Lower leg skin (tissue), 4 donors: ENCODE results near the gene GATAD2B. TPM values are rescaled to one million over a fixed set of nuclear protein-coding genes. Genes with fewer than 3 reads are reported as not detected.

ENCODE experiments used
- DNase-seq, 2 donors: peaks; one replicate each; pipeline ENCODE4 v3.0.0-alpha.2; 2019; ENCODE audit warnings: low spot score in 2 of 2
- H3K4me3 ChIP-seq: fragments of 200-600 bp; sonication (generic); 2 replicates; pipeline ENCODE4 v1.5.1; 2017; ENCODE audit warnings: mild to moderate bottlenecking, low read depth; ENCODE audit not compliant: poor library complexity, severe bottlenecking
- POLR2A ChIP-seq, 2 donors: fragments of 450-650 bp; IDR thresholded peaks; one replicate each; pipeline ENCODE4 v1.6.1; 2016 to 2017; ENCODE audit warnings: antibody characterized with exemption in 2 of 2, mild to moderate bottlenecking in 1 of 2, moderate library complexity in 1 of 2
- WGBS, 2 donors: methylation state at CpG; one replicate each; pipeline ENCODE4 v1.1.5; 2018; 5-methylcytosine and 5-hydroxymethylcytosine counted together
- intact Hi-C: fragments of 100-400 bp; cut with DNase I; formaldehyde crosslinking; loops from one replicate; pipeline ENCODE4 v1.15.0; 2023; ENCODE audit warnings: low total_unique reads
- total RNA-seq, 4 donors: library from RNA; depleted of rRNA; stranded (reverse); fragments of >200 nt; gene quantifications; one replicate each; pipeline ENCODE4 v1.1.0, GENCODE V29; 2016
- TF ChIP-seq, protein P1 (sequence below), 3 donors: fragments of 450-650 bp; IDR thresholded peaks; one replicate each; pipeline ENCODE4 v1.5.1; 2016; ENCODE audit warnings: antibody characterized with exemption in 3 of 3, mild to moderate bottlenecking in 3 of 3, moderate library complexity in 2 of 3

GATAD2B gene
- total RNA-seq, 4 donors from 2014 or later: 24.1 to 49.3 (median 29.3) TPM

DNA sequence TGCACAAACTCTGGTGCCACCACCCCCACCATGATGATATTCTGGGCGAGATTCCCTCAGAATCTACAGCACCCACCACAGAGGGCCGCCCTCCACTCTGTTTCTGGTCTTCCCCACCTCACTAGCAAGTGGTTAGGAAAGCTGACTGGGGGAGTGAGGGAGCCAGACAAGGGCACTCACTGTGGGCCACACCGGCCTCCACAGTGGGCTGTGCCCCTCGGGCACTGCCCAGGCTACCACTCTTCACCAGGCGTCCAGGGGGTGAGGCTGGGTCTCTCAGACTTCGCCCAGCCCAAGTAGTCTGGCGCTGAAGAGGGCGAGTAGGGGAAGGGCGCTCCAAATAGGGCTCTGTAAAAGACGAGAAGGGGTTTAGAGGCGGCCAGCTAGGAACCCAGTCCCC lies 11.2 kb upstream of the GATAD2B start:
- no peak for DNase-seq
- 95 to 96% methylated on average over 11 of the region's 11 CpGs for WGBS, 2 donors
- H3K4me3 ChIP-seq: no peak overlapping the region
- TF ChIP-seq, protein P1, sequence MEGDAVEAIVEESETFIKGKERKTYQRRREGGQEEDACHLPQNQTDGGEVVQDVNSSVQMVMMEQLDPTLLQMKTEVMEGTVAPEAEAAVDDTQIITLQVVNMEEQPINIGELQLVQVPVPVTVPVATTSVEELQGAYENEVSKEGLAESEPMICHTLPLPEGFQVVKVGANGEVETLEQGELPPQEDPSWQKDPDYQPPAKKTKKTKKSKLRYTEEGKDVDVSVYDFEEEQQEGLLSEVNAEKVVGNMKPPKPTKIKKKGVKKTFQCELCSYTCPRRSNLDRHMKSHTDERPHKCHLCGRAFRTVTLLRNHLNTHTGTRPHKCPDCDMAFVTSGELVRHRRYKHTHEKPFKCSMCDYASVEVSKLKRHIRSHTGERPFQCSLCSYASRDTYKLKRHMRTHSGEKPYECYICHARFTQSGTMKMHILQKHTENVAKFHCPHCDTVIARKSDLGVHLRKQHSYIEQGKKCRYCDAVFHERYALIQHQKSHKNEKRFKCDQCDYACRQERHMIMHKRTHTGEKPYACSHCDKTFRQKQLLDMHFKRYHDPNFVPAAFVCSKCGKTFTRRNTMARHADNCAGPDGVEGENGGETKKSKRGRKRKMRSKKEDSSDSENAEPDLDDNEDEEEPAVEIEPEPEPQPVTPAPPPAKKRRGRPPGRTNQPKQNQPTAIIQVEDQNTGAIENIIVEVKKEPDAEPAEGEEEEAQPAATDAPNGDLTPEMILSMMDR (IDR thresholded peaks at IDR 0.05): no peak
- TF ChIP-seq POLR2A (IDR thresholded peaks at IDR 0.05): no peak
- intact Hi-C loops: no loop called here

- TF ChIP-seq, protein P1 (IDR thresholded peaks at IDR 0.05): no peak
- no peak for TF ChIP-seq POLR2A (IDR thresholded peaks at IDR 0.05)
- H3K4me3 ChIP-seq: no peak overlapping the region
- intact Hi-C loops: no loop called here
- 88 to 93% methylated on average over 13 to 14 of the region's 14 CpGs for WGBS, 2 donors
- no peak for DNase-seq
Observed at GRCh38 chr1:153933430-153933829, 10.7 kb upstream of the GATAD2B start.

DNA sequence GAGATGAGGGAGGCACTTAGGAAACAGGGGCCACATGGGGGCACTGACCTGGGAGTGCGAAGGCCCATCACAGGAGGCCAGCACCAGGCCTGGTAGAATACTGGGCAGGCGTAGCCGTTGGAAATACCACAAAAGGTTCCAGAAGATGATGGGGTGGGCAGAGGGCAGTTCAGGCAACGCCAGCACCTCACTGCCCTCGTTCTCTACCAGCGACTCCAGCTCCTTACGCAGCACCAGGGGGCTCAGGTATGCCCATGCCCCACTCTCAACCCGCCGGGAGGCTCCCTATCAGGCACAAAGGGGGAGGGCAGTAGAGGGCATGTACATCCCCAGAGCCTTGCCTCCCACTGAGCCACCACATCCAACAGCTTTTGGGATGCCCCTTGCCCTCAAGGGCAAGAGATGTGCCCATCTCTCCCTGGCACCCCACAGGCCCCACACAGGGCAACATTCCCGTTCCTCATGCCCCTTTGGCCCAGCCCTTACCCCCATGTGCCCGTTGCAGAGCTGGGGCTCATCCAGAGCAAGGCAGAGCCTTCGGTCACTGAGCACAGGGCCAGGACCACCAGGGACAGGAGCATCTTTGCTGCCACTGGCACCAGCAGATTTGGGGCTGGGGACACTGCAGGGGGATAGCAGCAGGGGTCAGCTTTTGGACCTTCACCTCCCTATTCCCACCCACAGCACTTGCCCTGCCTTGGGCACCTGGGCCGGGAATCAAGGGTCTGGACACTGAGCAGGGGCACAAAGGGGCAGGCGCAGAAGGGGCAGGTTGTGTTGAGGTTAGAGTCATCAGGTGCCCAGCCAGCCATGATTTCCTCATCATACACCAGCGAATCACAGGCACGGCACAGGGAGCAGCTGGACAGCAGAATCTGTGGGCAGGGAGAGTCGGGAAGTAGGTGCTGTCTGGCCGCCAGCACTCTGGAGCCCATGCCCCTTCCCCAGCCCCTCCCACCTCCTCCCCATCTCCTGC lies 9.7 kb upstream of the GATAD2B start:
- TF ChIP-seq, protein P1 (IDR thresholded peaks at IDR 0.05): no peak
- no peak for TF ChIP-seq POLR2A (IDR thresholded peaks at IDR 0.05)
- no peak overlapping the region for H3K4me3 ChIP-seq
- intact Hi-C loops: no loop called here
- DNase-seq: no peak
- WGBS, 2 donors: 95% methylated on average over 18 of the region's 18 CpGs

GRCh38 chr1:153929981-153930948 lies 7.5 kb upstream of the GATAD2B start:
- 85 to 88% methylated on average over 14 of the region's 14 CpGs for WGBS, 2 donors
- TF ChIP-seq, protein P1 (IDR thresholded peaks at IDR 0.05): no peak
- no peak for TF ChIP-seq POLR2A (IDR thresholded peaks at IDR 0.05)
- H3K4me3 ChIP-seq: no peak overlapping the region
- intact Hi-C loops: no loop called here
- DNase-seq: no peak

- 81 to 83% methylated on average over 5 of the region's 5 CpGs for WGBS, 2 donors
- intact Hi-C loops: no loop called here
- DNase-seq: no peak
- H3K4me3 ChIP-seq: no peak overlapping the region
- TF ChIP-seq POLR2A (IDR thresholded peaks at IDR 0.05): no peak
- TF ChIP-seq, protein P1 (IDR thresholded peaks at IDR 0.05): no peak
Observed at GRCh38 chr1:153929426-153929825, 6.7 kb upstream of the GATAD2B start.
